ENCODE measurements around the gene DPEP2.
"Not testable (repeated sequence)": the region's sequence is repeated elsewhere in the genome, so short reads cannot be mapped to it uniquely, and the experiment has no call there.

DPEP2 gene

GRCh38 chr16:67953641-67954375 is 45.5 kb downstream of the DPEP2 start:
- DNase-seq: no peak

GRCh38 chr16:67951485-67951884 is 47.8 kb downstream of the DPEP2 start:
- no peak for DNase-seq

GRCh38 chr16:67950335-67950843 is 48.9 kb downstream of the DPEP2 start:
- DNase-seq: no peak

GRCh38 chr16:67949645-67950044 is 49.6 kb downstream of the DPEP2 start:
- no peak for DNase-seq

GRCh38 chr16:67948015-67948414 is 51.3 kb downstream of the DPEP2 start:
- DNase-seq: no peak

GRCh38 chr16:67946966-67947558 is 52.2 kb downstream of the DPEP2 start:
- no peak for DNase-seq

- DNase-seq: no peak
Observed at GRCh38 chr16:67946128-67946569, 53.1 kb downstream of the DPEP2 start.

- DNase-seq: no peak
Observed at GRCh38 chr16:67945392-67945933, 53.8 kb downstream of the DPEP2 start.

GRCh38 chr16:67944690-67945391 is 54.4 kb downstream of the DPEP2 start:
- DNase-seq: no peak

- DNase-seq: no peak
Observed at GRCh38 chr16:67943619-67944504, 55.4 kb downstream of the DPEP2 start, which contains the start of gene LCAT. TSS of gene LCAT (minus strand) at chr16:67944120. CDS start at chr16:67944101, 19 bp downstream.

- DNase-seq: no peak
Observed at GRCh38 chr16:67943256-67943618, 56.0 kb downstream of the DPEP2 start.

GRCh38 chr16:67942510-67943255 is 56.6 kb downstream of the DPEP2 start:
- no peak for DNase-seq

- DNase-seq: no peak
Observed at GRCh38 chr16:67942200-67942509, 57.1 kb downstream of the DPEP2 start.

- no peak for DNase-seq
Observed at GRCh38 chr16:67941469-67942199, 57.6 kb downstream of the DPEP2 start.

- no peak for DNase-seq
Observed at GRCh38 chr16:67940446-67941089, 58.7 kb downstream of the DPEP2 start.

- no peak for DNase-seq
Observed at GRCh38 chr16:67939507-67940445, 59.5 kb downstream of the DPEP2 start.

GRCh38 chr16:67937713-67938112 is 61.6 kb downstream of the DPEP2 start:
- not testable (repeated sequence) for DNase-seq
